DMS153 treated with DMSO at 0.1 percent for 48 hours (cell line): ENCODE measurements around the gene CDC25B.
A peak's percentile ranks its signal among the peaks of the same experiment; 100 is the strongest.

Experiments
- DNase-seq: peaks from one replicate; lab custom pipeline; 2025; ENCODE audit not compliant: unreplicated experiment; lab: John Stamatoyannopoulos, UW

Gene CDC25B

GRCh38 chr20:3802524-3803239 lies 6.6 kb downstream of the CDC25B start:
- no peak for DNase-seq

GRCh38 chr20:3803289-3803688 lies 7.2 kb downstream of the CDC25B start:
- DNase-seq: no peak

- DNase-seq: no peak
These were observed 7.7 kb downstream of the CDC25B start for GRCh38 chr20:3803854-3804253.

- DNase-seq: no peak
These were observed 8.2 kb downstream of the CDC25B start for GRCh38 chr20:3804254-3804751.

GRCh38 chr20:3804781-3805180 lies 8.7 kb downstream of the CDC25B start:
- no peak for DNase-seq

- no peak for DNase-seq
These were observed 12.4 kb downstream of the CDC25B start for GRCh38 chr20:3808544-3808943.

GRCh38 chr20:3811467-3812258 lies 15.6 kb downstream of the CDC25B start:
- peak; percentile 89 for DNase-seq

- no peak for DNase-seq
These were observed 16.2 kb downstream of the CDC25B start for GRCh38 chr20:3812259-3812681.

- no peak for DNase-seq
These were observed 17.1 kb downstream of the CDC25B start for GRCh38 chr20:3812975-3813847.

- DNase-seq: no peak
These were observed 17.9 kb downstream of the CDC25B start for GRCh38 chr20:3813848-3814581.

- no peak for DNase-seq
These were observed 18.9 kb downstream of the CDC25B start for GRCh38 chr20:3814928-3815495.

GRCh38 chr20:3815703-3816315 lies 19.7 kb downstream of the CDC25B start:
- no peak for DNase-seq

GRCh38 chr20:3818155-3819151 lies 22.3 kb downstream of the CDC25B start:
- peak; percentile 54 for DNase-seq

GRCh38 chr20:3819411-3820047 lies 23.4 kb downstream of the CDC25B start:
- DNase-seq: no peak

GRCh38 chr20:3820048-3820900 lies 24.2 kb downstream of the CDC25B start, which contains the start of gene AP5S1:
Gene AP5S1, plus strand, starts transcription at chr20:3820547. Its CDS starts 1,571 bp downstream, at chr20:3822118.
- peak; percentile 94 for DNase-seq

GRCh38 chr20:3820901-3821727 lies 25.0 kb downstream of the CDC25B start:
- DNase-seq: no peak
